ENCODE results near the gene AKR1E2.
A peak's percentile ranks its signal among the peaks of the same experiment; 100 is the strongest.

The AKR1E2 gene

GRCh38 chr10:4844864-4845263 lies 18.9 kb downstream of the AKR1E2 start:
- DNase-seq (ENCODE audit: low read depth in 2 of 2), result no peak

- no peak for DNase-seq (ENCODE audit: low read depth in 2 of 2)
Measured at GRCh38 chr10:4845766-4846165, 19.8 kb downstream of the AKR1E2 start.

DNA sequence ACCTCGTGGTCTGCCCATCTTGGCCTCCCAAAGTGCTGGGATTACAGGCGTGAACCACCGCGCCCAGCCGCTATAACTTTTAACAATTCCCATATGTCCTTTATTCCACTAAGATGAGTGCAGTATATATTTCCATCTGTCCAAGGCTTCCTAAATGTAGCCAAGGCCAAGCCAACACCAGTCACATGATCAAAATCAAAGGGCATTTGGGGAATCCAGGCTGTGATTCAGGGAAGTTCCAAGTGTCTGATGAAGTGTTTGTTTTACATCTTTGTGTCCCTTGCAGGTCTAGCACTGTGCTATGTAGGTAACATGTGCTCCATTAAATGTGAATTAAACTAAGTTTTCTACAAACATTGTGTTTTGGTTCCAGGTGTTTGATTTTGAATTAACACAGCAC lies 20.8 kb downstream of the AKR1E2 start:
- DNase-seq (ENCODE audit: low read depth in 2 of 2), result no peak

DNA sequence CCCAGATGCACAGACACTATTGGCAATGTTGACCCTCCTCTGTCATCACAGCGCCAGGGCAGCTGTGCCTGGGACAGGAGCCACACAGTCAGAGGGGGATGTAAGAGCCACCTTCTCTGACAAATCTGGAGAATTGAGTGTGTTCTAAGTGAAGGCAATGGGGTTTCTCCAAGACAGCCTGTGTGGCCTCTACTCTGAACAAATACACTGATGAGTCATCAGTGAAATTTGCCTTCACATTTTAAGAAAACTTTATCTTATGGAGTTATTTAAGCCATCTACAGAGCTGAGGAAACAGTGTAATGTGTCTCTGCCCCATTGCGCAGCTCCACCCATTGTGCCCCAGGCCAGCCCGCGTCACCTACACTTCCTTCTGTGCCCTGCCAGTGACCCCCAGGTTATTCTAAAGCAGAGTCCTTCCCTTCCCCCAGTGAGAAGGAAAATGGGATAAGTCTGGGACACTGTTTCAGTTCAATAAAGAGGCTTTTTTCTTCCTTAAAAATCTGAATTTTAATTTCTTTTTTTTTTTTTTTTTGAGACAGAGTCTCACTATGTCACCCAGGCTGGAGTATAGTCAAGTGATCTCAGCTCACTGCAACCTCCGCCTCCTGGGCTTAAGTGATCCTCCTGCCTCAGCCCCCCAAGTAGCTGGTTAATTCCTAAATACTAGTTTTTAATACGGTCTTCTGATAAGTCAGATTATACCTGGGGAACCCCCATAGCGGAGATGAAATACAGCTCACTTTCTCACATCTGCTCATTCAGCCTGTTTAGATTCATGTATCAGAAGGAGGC lies 21.8 kb downstream of the AKR1E2 start:
- no peak for DNase-seq (ENCODE audit: low read depth in 2 of 2)

DNA sequence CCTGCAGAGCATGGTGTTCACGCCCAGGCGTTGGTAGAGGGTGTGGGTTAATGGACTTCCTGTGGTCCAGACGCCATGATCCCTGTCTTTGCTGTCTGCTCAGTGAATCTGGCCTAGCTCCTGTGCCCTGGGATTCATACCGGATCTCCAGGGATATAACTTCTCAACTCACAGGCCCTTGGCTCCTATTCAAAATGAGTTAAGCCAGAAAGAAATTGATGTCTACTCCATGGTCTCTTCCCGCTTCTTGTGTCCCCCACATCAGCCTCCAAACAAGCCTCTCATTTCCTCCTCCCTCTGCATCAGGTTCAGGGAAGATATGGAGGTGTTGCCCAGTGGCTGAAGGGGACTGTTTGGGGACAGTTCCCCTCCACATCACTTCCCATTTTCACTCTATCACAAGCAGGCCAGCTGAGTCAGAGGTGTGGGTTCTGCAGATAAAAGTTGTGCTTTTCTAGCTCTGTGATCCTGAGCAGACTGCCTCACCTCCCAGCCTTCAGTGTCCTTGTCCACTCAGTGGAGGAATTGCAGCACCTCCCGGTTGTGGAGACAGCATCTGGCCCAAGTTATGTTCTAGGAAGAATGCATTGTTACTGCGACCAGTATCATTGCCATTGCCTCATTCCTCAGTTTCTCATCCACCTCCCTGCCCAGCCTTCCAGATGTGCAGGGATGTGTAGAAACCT lies 22.5 kb downstream of the AKR1E2 start:
- no peak for DNase-seq (ENCODE audit: low read depth in 2 of 2)

DNA sequence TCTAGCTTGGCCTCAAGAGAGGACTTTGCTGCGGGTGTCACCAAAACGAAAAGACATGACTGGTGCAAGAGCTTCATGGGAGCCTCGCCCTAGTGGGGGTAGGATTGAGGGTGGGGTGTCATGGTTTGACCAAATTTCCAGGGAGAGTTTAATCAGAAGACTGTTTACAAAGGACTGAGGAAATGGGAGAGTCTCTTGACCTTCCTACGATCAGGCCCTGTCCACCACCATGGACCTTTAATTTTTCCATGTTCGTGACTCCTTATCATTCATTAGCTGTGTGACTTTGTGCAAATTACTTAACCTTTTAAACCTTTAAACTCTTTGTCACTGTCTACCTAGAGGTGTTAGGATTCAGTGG lies 23.0 kb downstream of the AKR1E2 start:
- DNase-seq (ENCODE audit: low read depth in 2 of 2), result no peak

DNA sequence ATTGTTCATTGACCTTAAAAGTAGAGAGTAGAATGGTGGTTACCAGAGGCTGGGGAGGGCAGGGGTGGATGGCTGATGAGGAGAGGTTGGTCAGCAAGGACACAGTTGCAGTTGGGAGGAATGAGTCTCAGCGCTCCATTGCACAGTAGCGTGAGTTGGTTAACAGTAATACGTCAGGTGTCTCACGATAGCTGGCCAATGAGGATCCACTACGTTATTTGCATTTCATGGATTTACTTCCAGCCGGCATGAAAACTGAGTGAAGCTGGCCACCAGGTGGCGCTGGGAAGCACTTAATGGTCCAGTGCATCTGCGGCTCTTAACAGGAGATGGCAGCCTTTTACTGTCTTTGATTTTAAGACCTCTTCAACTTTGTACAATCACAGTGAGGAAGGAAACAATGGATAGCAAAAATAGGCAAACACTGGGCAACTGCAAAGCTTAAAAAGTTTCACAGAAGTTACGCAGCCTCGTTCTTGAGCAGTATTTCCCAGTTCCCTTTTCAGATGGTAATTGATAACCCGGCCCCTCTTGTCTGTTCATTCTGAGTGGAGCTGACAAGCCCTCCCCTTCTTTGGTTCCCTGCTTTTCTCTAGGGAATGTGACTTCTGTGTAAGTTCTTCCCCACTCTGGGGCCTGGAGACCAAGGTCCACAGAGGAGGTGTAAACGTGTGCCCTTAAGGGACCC lies 23.7 kb downstream of the AKR1E2 start:
- DNase-seq (ENCODE audit: low read depth in 2 of 2), result peak; percentile 68 to 71

- no peak for DNase-seq (ENCODE audit: low read depth in 2 of 2)
Measured at GRCh38 chr10:4850397-4850796, 24.4 kb downstream of the AKR1E2 start.

DNA sequence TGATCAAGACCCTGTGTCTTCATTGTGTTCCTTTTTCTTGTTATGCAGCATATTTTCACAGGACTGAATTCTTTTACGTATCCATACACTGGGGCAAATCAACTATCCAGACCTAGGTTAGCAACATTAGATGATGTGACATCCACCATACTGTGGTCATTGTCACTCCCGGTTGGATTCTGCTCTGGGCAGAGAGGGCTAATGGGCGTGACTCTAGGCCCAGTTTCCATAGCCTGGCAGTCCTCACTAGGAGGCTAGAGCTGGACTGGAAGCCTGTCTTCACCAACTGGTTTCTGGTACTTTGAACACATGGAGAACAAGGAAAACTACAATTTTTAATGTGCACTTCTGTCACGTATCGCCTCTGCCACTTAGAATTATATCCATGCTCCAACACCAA lies 25.2 kb downstream of the AKR1E2 start:
- no peak for DNase-seq (ENCODE audit: low read depth in 2 of 2)

DNA sequence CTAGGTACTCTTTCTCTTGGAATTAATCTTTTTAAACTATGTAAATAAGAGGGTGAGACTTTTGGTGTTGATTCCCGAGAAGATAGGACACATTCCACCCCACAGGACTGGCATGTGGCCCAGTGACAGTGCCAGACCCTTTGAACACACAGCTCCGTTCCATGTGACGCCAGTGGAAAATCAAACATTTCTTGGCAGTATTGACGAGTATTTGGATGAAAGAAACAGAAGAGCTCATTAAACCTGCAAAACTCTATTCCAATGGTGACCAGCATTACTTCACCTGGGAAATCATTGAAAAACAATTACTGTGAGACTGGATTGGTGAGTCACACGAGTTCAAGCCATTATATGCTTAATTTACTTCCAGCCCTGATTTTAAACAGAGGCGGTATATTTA lies 25.8 kb downstream of the AKR1E2 start:
- DNase-seq (ENCODE audit: low read depth in 2 of 2), result no peak

DNA sequence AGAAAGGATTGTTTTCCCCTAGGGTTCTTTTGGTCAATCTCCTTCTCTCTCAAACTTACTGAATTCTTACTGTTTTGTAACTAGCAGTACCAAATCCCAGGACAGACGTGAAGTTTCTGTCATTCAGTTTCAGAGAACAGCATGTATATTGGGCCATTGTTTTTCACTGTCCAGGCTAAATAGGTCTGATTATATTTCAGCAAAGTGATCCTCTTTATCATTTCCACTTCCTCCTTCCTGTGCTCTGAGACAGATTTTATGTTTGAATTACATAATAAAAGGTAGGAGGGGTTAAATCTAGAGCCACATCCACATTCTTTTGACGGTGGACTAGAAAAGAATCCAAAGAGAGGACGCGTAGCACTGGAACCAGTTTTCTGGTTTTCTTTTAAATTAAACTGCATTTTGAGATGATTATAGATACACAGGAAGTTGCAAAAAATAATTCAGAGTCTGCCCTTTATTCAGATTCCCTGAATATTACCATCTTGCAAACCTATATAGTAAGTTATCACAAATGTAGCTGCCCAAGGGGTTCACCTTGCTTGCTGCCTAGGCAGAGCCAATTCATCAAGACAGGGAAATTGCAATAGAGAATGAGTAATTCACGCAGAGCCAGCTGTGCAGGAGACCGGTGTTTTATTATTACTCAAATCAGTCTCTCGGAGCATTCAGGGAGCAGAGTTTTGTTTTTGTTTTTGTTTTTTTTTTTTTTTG lies 40.1 kb downstream of the AKR1E2 start:
- DNase-seq (ENCODE audit: low read depth in 2 of 2), result no peak

- no peak for DNase-seq (ENCODE audit: low read depth in 2 of 2)
Measured at GRCh38 chr10:4867109-4867519, 41.1 kb downstream of the AKR1E2 start.

GRCh38 chr10:4867520-4868356 lies 41.7 kb downstream of the AKR1E2 start:
- DNase-seq (ENCODE audit: low read depth in 2 of 2), result no peak

DNA sequence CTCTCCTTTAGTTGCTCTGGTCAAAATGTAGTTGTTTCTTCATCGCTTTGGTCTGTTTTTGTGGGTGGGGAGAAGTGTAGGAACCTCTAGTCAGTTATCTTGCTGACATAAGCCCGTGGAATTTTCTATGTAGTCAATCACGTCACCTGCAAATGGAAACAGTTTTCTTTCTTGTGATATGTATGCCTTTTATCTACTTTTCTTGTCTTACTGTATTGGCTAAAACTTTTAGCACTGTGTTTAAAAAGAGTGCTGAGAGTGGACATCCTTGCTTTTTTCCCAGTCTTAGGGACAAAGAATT lies 42.3 kb downstream of the AKR1E2 start:
- no peak for DNase-seq (ENCODE audit: low read depth in 2 of 2)

DNA sequence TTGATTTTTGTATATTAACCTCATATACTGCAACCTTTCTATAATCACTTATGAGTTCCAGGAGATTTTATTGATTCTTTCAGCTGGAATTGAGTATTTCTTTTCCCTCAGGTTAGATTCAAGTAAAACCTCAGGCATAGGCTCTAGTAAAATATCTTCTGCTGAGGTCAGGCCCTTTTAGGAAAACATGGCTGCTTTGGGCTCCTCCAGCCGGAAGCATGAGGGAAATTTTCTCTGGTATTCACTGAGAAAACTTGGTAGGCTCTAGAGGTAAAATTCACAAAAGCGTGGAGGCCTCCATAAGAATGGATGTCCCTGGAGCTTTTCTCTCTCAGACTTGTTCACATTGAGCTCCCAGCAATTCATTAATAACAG lies 56.7 kb downstream of the AKR1E2 start:
- no peak for DNase-seq (ENCODE audit: low read depth in 2 of 2)

DNA sequence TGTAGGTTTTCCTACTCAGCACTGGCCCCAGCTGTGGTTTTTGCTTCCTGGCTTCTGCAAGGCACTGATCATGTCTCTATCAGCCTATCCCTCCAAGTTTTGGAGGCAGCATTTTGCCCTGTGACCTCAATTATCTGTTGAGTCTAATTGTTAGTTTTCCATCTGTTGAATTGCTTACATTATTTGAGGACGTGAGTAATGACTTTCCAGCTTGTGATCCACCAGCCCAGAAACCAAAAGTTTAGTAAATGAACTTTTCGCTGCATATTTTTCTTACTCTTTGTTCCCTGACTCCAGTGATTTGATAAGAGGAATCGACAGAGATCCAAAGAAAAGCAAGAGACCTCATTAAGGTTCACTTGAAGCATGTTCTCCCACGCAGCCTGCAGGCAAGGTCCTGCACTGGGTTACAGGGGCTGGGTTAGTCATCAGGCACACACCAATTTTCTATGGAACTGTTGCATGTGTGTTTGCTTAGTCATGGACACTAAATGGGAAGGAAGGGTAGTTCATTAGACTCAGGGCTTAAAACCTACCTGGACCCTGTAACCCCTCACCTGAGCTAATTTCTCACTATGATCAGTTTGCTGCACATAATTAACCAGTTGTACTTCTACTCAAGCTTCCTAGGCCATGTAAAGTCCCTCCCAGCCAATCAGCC lies 57.2 kb downstream of the AKR1E2 start:
- no peak for DNase-seq (ENCODE audit: low read depth in 2 of 2)

- no peak for DNase-seq (ENCODE audit: low read depth in 2 of 2)
Measured at GRCh38 chr10:4885162-4885561, 59.2 kb downstream of the AKR1E2 start.

DNA sequence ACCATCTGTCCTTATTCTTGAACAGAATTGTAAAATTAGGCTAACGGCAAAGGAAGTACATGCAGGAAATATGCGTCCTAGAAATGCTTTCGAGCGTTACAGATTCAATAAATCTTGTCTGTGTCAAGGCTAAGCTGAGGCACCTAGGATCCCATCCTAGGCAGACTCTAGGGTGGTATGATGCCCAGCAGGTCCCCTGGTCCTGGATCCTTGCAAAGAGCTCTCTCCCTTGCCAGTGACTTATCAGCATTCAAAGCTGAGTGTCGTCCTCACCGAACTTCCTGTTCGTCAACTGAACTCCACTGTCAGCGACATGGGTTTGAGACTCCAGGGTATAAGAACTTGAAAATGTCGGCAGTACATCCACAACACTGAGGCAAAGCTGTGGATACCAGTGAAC lies 61.5 kb downstream of the AKR1E2 start:
- DNase-seq (ENCODE audit: low read depth in 2 of 2), result no peak

GRCh38 chr10:4888236-4888635 lies 62.2 kb downstream of the AKR1E2 start:
- DNase-seq (ENCODE audit: low read depth in 2 of 2), result no peak

DNA sequence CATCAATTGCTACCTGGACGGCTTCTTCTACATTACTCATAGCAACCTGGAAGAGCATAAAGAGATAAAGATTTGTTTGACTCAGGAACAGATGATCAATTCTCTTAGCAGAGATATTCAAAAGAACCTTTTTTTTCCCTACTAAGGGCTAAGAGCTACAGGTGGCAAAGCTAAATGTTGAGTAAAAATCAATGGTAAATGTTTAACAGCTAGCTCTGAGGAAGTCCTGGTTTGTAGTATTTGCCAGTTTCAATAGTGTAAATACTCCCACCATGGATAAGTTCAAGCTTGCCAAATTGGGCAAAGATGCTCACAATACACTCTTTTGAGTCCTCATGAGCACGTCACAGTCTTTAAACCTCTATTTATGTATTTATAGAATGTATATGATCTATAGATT lies 64.0 kb downstream of the AKR1E2 start:
- DNase-seq (ENCODE audit: low read depth in 2 of 2), result no peak

GRCh38 chr10:4892681-4893080 lies 66.7 kb downstream of the AKR1E2 start:
- no peak for DNase-seq (ENCODE audit: low read depth in 2 of 2)
